Heart left ventricle (tissue), 16 donors: ENCODE results near the gene STAG1. TPM values are rescaled to one million over a fixed set of nuclear protein-coding genes. Genes with fewer than 3 reads are reported as not detected.

Source experiments
- ATAC-seq, 4 donors: fragments of 200-7000 bp; cut with Tn5 transposase; one replicate each; pipeline ENCODE4 v1.9.1; 2020 to 2022; ENCODE audit warnings: moderate library complexity in 4 of 4, mild to moderate bottlenecking in 3 of 4, moderate number of reproducible peaks in 1 of 4
- DNase-seq, 5 donors: peaks; one replicate each; pipeline ENCODE4 v3.0.0-alpha.2; 2020
- H3K27ac ChIP-seq, 12 donors: fragments of 200-600 bp; sonication (generic) in 4 of 12; one replicate each; pipeline versions ENCODE4 v1.5.0 to v1.8.0; 2016 to 2022; ENCODE audit warnings: mild to moderate bottlenecking in 2 of 12
- H3K27me3 ChIP-seq, 9 donors: fragments of 200-600 bp; sonication (generic) in 2 of 9; one replicate each; pipeline versions ENCODE4 v1.5.1 to v1.8.0; 2016 to 2022; ENCODE audit warnings: mild to moderate bottlenecking in 3 of 9
- H3K36me3 ChIP-seq, 9 donors: fragments of 200-600 bp; sonication (generic) in 2 of 9; one replicate each; pipeline versions ENCODE4 v1.5.0 to v1.8.0; 2018 to 2022; ENCODE audit warnings: mild to moderate bottlenecking in 2 of 9
- H3K4me1 ChIP-seq, 12 donors: fragments of 200-600 bp; sonication (generic) in 4 of 12; one replicate each; pipeline versions ENCODE4 v1.5.0 to v1.8.0; 2016 to 2022; ENCODE audit warnings: mild to moderate bottlenecking in 3 of 12
- H3K4me3 ChIP-seq, 12 donors: fragments of 200-600 bp; sonication (generic) in 4 of 12; one replicate each; pipeline versions ENCODE4 v1.5.0 to v1.8.0; 2017 to 2022; ENCODE audit warnings: mild to moderate bottlenecking in 9 of 12, moderate library complexity in 4 of 12
- H3K9me3 ChIP-seq, 12 donors: fragments of 200-600 bp; sonication (generic) in 4 of 12; one replicate each; pipeline versions ENCODE4 v1.5.0 to v1.8.0; 2016 to 2022; ENCODE audit warnings: mild to moderate bottlenecking in 1 of 12
- POLR2A ChIP-seq, 2 donors: fragments of 450-650 bp; IDR thresholded peaks; one replicate each; pipeline ENCODE4 v1.6.1; 2017; ENCODE audit warnings: antibody characterized with exemption in 2 of 2, mild to moderate bottlenecking in 2 of 2, moderate library complexity in 2 of 2
- WGBS, 4 donors: extraction: QIAGEN DNeasy Blood & Tissue Kit in 2 of 4; methylation state at CpG; one replicate each; pipeline versions ENCODE4 v1.1.5 to v1.1.7; 2013 to 2018; 5-methylcytosine and 5-hydroxymethylcytosine counted together
- intact Hi-C, 10 donors: fragments of 100-400 bp; cut with DNase I; formaldehyde crosslinking; loops; one replicate each; pipeline versions ENCODE4 v1.11.1 to v1.14.2; 2022
- polyA plus RNA-seq, 2 donors: library from polyadenylated mRNA; stranded (reverse); fragments of 200-250 nt; gene quantifications; one replicate each; pipeline ENCODE4 v1.2.3, GENCODE V29; 2013
- total RNA-seq, 9 donors: library from RNA; depleted of rRNA in 2 of 9; stranded (reverse); fragments of >200 nt in 2 of 9; fragmentation: NEBNext Ultra II Directional in 3 of 9; extraction: Animal tissue kit (Norgen Biotek cat#: 25700) in 3 of 9; gene quantifications; one replicate each; pipeline versions ENCODE4 v1.1.0 to v1.2.4, GENCODE V29; 2016 to 2023
- TF ChIP-seq, protein P1 (sequence below), 12 donors: fragments of 200-600 bp; sonication (generic) in 4 of 12; IDR thresholded peaks; one replicate each; pipeline versions ENCODE4 v1.5.0 to v1.8.0; 2018 to 2022; ENCODE audit warnings: antibody characterized with exemption in 12 of 12, mild to moderate bottlenecking in 5 of 12
- donor health status: ischemic (EF 13 %, LVEDD 7.1; RV severe dilation, severe dysfunction).
- donor health status: healthy with polysubstance abuse.
- donor health status: DM: no; HTN: yes; CAD: no.
- donor health status: DM: no; HTN: no; CAD: no.
- donor health status: ischemic (EF 25% LVEDD 6.9; RV normal size, moderate dysfunction).
- donor health status: ischemic (EF 25% LVEDD 5.7; RV mildly dilated, moderate dysfunction).
- donor health status: healthy.
- donor health status: DM: yes; HTN: yes; CAD: no.
- donor health status: ischemic (EF 35%, LVEDD 5.7; RV mildly dilated, moderate dysfunction).
- donor health status: nonischemic (EF 11% LVEDD 7.7; RV severe dilation, severe dysfunction).
- donor health status: DM: yes; HTN: yes; CAD: no.
- donor health status: PGD.
- donor health status: ischemic (EF 29% LVEDD 5.4; RV normal size, mild dysfunction).
- donor health status: nonischemic (EF 23%, LVEDD 6.1; RV moderate dilation, normal function).

STAG1 gene
- total and polyA plus RNA-seq, 11 donors, result 7.2 to 23.4 (median 19.8) TPM

DNA sequence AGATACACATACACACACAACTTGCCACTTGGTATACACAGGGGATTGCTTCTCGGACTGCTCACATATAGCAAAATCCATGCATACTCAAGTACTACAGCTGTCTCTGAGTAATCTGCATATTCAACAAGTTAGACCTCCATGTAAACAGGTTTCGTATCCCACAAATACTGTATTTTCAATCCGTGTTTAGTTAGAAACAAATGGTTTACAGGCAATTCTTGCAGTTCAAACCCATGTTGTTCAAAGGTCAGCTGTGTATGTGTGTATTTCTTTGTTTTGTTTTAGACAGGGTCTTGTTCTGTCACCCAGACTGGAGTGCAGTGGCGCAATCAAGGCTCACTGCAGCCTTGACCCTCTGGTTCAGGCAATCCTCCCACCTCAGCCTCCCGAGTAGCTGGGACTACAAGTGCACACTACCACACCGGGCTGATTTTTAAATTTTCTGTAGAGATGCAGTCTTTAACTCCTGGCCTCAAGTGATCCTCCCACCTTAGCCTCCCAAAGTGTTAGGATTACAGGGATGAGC lies 253.2 kb downstream of the STAG1 start:
- TF ChIP-seq, protein P1, sequence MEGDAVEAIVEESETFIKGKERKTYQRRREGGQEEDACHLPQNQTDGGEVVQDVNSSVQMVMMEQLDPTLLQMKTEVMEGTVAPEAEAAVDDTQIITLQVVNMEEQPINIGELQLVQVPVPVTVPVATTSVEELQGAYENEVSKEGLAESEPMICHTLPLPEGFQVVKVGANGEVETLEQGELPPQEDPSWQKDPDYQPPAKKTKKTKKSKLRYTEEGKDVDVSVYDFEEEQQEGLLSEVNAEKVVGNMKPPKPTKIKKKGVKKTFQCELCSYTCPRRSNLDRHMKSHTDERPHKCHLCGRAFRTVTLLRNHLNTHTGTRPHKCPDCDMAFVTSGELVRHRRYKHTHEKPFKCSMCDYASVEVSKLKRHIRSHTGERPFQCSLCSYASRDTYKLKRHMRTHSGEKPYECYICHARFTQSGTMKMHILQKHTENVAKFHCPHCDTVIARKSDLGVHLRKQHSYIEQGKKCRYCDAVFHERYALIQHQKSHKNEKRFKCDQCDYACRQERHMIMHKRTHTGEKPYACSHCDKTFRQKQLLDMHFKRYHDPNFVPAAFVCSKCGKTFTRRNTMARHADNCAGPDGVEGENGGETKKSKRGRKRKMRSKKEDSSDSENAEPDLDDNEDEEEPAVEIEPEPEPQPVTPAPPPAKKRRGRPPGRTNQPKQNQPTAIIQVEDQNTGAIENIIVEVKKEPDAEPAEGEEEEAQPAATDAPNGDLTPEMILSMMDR (IDR thresholded peaks at IDR 0.05), result no peak
- no peak overlapping the region for H3K27ac ChIP-seq
- no peaks in the 10 kb centered on the region for H3K4me1 ChIP-seq
- WGBS, 4 donors, result 94 to 96% (median 95%) methylated on average over 6 of the region's 6 CpGs
- ATAC-seq (no peak), DNase-seq (no peak)
- no peaks in the 10 kb centered on the region for H3K27me3 ChIP-seq
- intact Hi-C loops, result no loop called here
- peaks cover 0 to 9% (median 0%) of the 10 kb centered on the region in 12 donors for H3K9me3 ChIP-seq
- H3K4me3 ChIP-seq, result no peak overlapping the region
- H3K36me3 ChIP-seq, result peaks cover 0 to 40% (median 24%) of the 10 kb centered on the region in 9 donors

DNA sequence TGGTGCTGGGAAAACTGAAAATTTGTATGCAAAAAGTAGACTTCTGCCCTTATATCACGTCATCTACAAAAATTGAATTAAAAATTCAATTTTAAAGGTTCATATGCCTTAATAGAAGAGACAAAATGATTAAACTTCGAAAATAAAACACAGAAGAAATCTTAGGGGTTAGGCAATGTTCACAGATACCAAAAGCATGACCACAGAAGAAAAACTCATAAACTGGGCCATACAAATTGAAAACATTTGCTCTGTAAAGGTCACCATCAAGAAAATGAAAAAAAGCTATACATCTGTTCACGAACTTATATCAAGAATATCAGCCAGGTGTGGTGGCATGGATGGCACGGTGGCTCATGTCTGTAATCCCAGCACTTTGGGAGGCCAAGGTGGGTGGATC lies 257.0 kb downstream of the STAG1 start:
- peaks cover 0 to 40% (median 31%) of the 10 kb centered on the region in 9 donors for H3K36me3 ChIP-seq
- no peak for DNase-seq
- intact Hi-C loops, result no loop called here
- peaks cover 0 to 12% (median 0%) of the 10 kb centered on the region in 12 donors for H3K9me3 ChIP-seq
- H3K4me3 ChIP-seq, result no peak overlapping the region
- no peak for TF ChIP-seq POLR2A (IDR thresholded peaks at IDR 0.05)
- TF ChIP-seq, protein P1 (IDR thresholded peaks at IDR 0.05), result no peak
- no peaks in the 10 kb centered on the region for H3K27me3 ChIP-seq
- no peaks in the 10 kb centered on the region for H3K4me1 ChIP-seq
- H3K27ac ChIP-seq, result no peak overlapping the region
- ATAC-seq, result no peak
- 94 to 98% (median 97%) methylated on average over 4 of the region's 4 CpGs for WGBS, 4 donors

DNA sequence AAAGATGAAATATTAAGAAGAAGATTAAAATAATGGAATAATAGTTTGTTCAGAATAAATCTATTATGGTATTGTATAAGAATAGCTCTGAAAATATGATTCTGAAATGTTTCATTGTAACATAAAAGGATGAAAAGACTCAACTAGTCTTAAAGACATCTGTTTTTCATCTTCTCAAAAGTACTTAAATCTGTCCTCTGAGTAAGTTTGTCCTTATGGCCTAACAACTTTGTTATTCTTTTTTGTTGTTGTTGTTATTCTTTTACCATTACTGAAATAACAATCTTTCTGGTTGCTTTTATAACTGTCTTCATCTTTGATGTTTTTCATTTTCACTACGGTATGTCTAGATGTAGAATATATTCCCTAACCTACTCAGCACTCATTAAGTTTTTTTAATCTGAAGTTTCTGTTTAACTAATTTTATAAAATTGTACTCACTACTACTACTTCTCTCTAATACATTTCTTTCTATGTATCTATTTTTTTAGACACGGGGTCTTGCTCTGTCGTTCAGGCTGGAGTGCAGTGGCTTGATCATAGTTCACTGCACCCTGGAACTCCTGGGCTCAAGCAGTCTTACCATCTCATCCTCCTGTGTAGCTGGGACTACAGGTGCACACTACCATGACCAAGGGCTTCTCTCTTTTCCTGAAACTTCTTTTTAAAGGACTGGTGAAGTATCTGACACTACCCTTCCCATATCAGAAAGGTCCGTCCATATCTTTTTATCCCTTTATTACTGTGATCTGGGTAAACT lies 261.4 kb downstream of the STAG1 start:
- no peak overlapping the region for H3K4me3 ChIP-seq
- H3K27ac ChIP-seq, result no peak overlapping the region
- TF ChIP-seq, protein P1 (IDR thresholded peaks at IDR 0.05), result no peak
- no peak for ATAC-seq
- no peaks in the 10 kb centered on the region for H3K27me3 ChIP-seq
- H3K36me3 ChIP-seq, result peaks cover 0 to 40% (median 19%) of the 10 kb centered on the region in 9 donors
- 96 to 98% (median 97%) methylated on average over 4 of the region's 4 CpGs for WGBS, 4 donors
- intact Hi-C loops, result no loop called here
- H3K9me3 ChIP-seq, result peaks cover 0 to 12% (median 0%) of the 10 kb centered on the region in 12 donors
- DNase-seq, result no peak
- no peaks in the 10 kb centered on the region for H3K4me1 ChIP-seq

DNA sequence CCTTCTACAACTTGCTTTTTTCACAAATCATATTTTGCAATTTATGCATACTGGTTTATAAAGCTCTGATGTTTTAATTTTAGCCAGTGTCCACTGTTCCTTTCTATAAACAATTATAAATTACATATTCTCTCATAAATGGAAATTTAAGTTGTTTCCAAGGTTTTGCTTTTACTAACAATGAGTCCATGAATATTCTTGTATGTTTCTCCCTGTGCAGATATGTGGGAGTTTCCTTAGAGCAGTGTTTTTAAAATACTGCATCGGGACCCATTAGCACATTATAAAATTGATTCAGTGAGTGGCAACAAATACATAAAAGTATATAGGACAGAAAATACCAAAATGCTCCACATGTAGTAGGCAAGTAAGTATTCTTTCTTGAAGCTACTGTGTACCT lies 266.4 kb downstream of the STAG1 start:
- no peak overlapping the region for H3K4me3 ChIP-seq

More for the DNA sequence above, 266.4 kb downstream of the STAG1 start:
- no peaks in the 10 kb centered on the region for H3K27me3 ChIP-seq
- no peaks in the 10 kb centered on the region for H3K4me1 ChIP-seq
- 81 to 94% (median 92%) methylated on average over 1 of the region's 1 CpG for WGBS, 4 donors
- no peak for TF ChIP-seq POLR2A (IDR thresholded peaks at IDR 0.05)
- TF ChIP-seq, protein P1 (IDR thresholded peaks at IDR 0.05), result no peak
- H3K9me3 ChIP-seq, result no peaks in the 10 kb centered on the region
- intact Hi-C loops, result no loop called here
- no peak overlapping the region for H3K27ac ChIP-seq
- peaks cover 0 to 20% (median 9%) of the 10 kb centered on the region in 9 donors for H3K36me3 ChIP-seq
- DNase-seq, result no peak
- ATAC-seq, result no peak
